RCC 7860 (cell line): Measurements from ENCODE around the gene ANK3.

ENCODE experiments used
- DNase-seq: peaks from one replicate; pipeline ENCODE4 v3.0.0-alpha.2; 2015; ENCODE audit warnings: low spot score
- FAIRE-seq: peaks from 2 replicates; lab custom pipeline; 2012; peaks lifted over from hg19 to GRCh38; lab: Jason Lieb, UNC

Gene ANK3

GRCh38 chr10:60414111-60414510 lies 24.4 kb upstream of the ANK3 start:
- DNase-seq (no peak), FAIRE-seq (no peak)

GRCh38 chr10:60413306-60414012 lies 23.8 kb upstream of the ANK3 start:
- DNase-seq (no peak), FAIRE-seq (no peak)

GRCh38 chr10:60410970-60411369 lies 21.3 kb upstream of the ANK3 start:
- FAIRE-seq (no peak), DNase-seq (no peak)

GRCh38 chr10:60409202-60409601 lies 19.5 kb upstream of the ANK3 start:
- FAIRE-seq (no peak), DNase-seq (no peak)

GRCh38 chr10:60406182-60406581 lies 16.5 kb upstream of the ANK3 start:
- DNase-seq, result no peak
- no peak for FAIRE-seq

- no peak for FAIRE-seq
- no peak for DNase-seq
These were observed 15.5 kb upstream of the ANK3 start for GRCh38 chr10:60405172-60405571.

GRCh38 chr10:60403168-60403873 lies 13.6 kb upstream of the ANK3 start:
- FAIRE-seq (no peak), DNase-seq (no peak)

GRCh38 chr10:60400366-60400765 lies 10.7 kb upstream of the ANK3 start:
- FAIRE-seq, result no peak
- DNase-seq, result no peak

GRCh38 chr10:60399328-60399727 lies 9.7 kb upstream of the ANK3 start:
- DNase-seq, result no peak

GRCh38 chr10:60397792-60398191 lies 8.1 kb upstream of the ANK3 start:
- FAIRE-seq (no peak), DNase-seq (no peak)

More at GRCh38 chr10:60399328-60399727, 9.7 kb upstream of the ANK3 start:
- no peak for FAIRE-seq

GRCh38 chr10:60396766-60397165 lies 7.1 kb upstream of the ANK3 start:
- no peak for FAIRE-seq
- no peak for DNase-seq

GRCh38 chr10:60395711-60396110 lies 6.0 kb upstream of the ANK3 start:
- FAIRE-seq, result no peak

GRCh38 chr10:60394446-60394845 lies 4.8 kb upstream of the ANK3 start:
- FAIRE-seq (no peak), DNase-seq (no peak)

More at GRCh38 chr10:60395711-60396110, 6.0 kb upstream of the ANK3 start:
- no peak for DNase-seq

GRCh38 chr10:60390224-60390626 lies 550 bp upstream of the ANK3 start:
- no peak for FAIRE-seq
- no peak for DNase-seq

GRCh38 chr10:60388709-60389301 lies 870 bp downstream of the ANK3 start:
- DNase-seq (no peak), FAIRE-seq (no peak)

GRCh38 chr10:60388116-60388625 lies 1.5 kb downstream of the ANK3 start:
- FAIRE-seq, result no peak
- no peak for DNase-seq

GRCh38 chr10:60387531-60387930 lies 2.1 kb downstream of the ANK3 start:
- no peak for DNase-seq
- FAIRE-seq, result no peak

GRCh38 chr10:60385399-60385738 lies 4.3 kb downstream of the ANK3 start:
- FAIRE-seq (no peak), DNase-seq (no peak)

- DNase-seq, result peak; percentile 92
- FAIRE-seq, result peak; percentile 88
These were observed 4.8 kb downstream of the ANK3 start for GRCh38 chr10:60384708-60385398.

GRCh38 chr10:60384011-60384410 lies 5.7 kb downstream of the ANK3 start:
- DNase-seq, result no peak
- no peak for FAIRE-seq

GRCh38 chr10:60382946-60383681 lies 6.6 kb downstream of the ANK3 start:
- DNase-seq (no peak), FAIRE-seq (no peak)
